ENCODE results near the gene SFT2D1. TPM values are rescaled to one million over a fixed set of nuclear protein-coding genes. Genes with fewer than 3 reads are reported as not detected.

SFT2D1 gene
- total RNA-seq, 1 experiment from 2014 or later: 40.2 TPM

DNA sequence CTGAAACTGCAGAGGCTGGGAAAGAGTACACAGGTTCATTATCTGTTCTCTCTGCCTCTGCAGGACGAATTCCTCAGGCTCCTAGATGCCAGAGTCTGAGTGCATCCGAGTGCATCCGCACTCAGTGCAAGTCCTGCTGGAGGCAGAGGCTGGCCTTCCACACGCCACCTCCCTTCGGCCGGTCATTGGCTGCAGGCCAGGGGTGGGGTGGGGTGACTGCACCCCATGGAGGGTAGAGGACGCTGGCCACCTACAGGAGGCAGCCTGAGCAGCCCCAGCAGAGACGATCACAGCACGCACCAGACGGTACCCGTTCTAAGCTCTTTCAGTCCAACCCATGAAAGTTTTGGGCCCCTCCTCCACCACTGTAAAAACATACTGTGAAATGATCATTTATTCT is 11.7 kb downstream of the SFT2D1 start:
- no peaks in the 10 kb centered on the region for H3K9me3 Mint-ChIP-seq
- H4K91ac ChIP-seq (ENCODE audit: insufficient read length, low read depth, low read length): no peak overlapping the region
- no peak overlapping the region for H3K9ac ChIP-seq (ENCODE audit: extremely low read depth, insufficient read length, low read length)
- no peak overlapping the region for H3K23ac ChIP-seq (ENCODE audit: insufficient read length, low read depth, low read length)
- H2BK20ac ChIP-seq (ENCODE audit: low read depth, low read length, poor library complexity, severe bottlenecking): no peak overlapping the region
- no peaks in the 10 kb centered on the region for H3K27me3 Mint-ChIP-seq (ENCODE audit: low read depth)
- peaks cover 22 to 37% (median 32%) of the 10 kb centered on the region in 3 experiments; a peak in 6 of 7 replicates for H3K36me3 Mint-ChIP-seq (ENCODE audit: insufficient read depth in 1 of 3, low read depth in 3 of 3)
- H3K56ac ChIP-seq (ENCODE audit: insufficient read length, low read depth, low read length): no peak overlapping the region
- no peak overlapping the region for H2BK12ac ChIP-seq (ENCODE audit: insufficient read length, low read depth, low read length)
- TF ChIP-seq, protein P1, sequence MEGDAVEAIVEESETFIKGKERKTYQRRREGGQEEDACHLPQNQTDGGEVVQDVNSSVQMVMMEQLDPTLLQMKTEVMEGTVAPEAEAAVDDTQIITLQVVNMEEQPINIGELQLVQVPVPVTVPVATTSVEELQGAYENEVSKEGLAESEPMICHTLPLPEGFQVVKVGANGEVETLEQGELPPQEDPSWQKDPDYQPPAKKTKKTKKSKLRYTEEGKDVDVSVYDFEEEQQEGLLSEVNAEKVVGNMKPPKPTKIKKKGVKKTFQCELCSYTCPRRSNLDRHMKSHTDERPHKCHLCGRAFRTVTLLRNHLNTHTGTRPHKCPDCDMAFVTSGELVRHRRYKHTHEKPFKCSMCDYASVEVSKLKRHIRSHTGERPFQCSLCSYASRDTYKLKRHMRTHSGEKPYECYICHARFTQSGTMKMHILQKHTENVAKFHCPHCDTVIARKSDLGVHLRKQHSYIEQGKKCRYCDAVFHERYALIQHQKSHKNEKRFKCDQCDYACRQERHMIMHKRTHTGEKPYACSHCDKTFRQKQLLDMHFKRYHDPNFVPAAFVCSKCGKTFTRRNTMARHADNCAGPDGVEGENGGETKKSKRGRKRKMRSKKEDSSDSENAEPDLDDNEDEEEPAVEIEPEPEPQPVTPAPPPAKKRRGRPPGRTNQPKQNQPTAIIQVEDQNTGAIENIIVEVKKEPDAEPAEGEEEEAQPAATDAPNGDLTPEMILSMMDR (conservative IDR thresholded peaks at IDR 0.05): peak; percentile 61
- H3K9me3 ChIP-seq (ENCODE audit: control insufficient read depth, low read depth, low read length): no peaks in the 10 kb centered on the region
- H3K4ac ChIP-seq (ENCODE audit: low read depth, low read length): no peak overlapping the region
- no peak overlapping the region for H4K5ac ChIP-seq (ENCODE audit: insufficient read length, low read depth, low read length)
- no peak overlapping the region for H3K18ac ChIP-seq (ENCODE audit: insufficient read length, low read depth, low read length)
- no peaks in the 10 kb centered on the region for H3K27me3 ChIP-seq (ENCODE audit: insufficient read depth, low read length)
- H3K79me2 ChIP-seq (ENCODE audit: insufficient read depth, low read length): peaks cover 27% of the 10 kb centered on the region; the same call in 1 of the 2 replicates
- no peak overlapping the region; a peak in 2 of 7 replicates for H3K27ac Mint-ChIP-seq
- WGBS (ENCODE audit: extremely low coverage, insufficient read length, low lambda C conversion rate): no CpG with 5 or more reads among the region's 11 CpGs
- peak; percentile 97 for DNase-seq
- H3T11ph ChIP-seq (ENCODE audit: low read length): no peak overlapping the region
- peaks cover 7% of the 10 kb centered on the region for H3K79me1 ChIP-seq (ENCODE audit: insufficient read depth, low read depth, low read length, poor library complexity, severe bottlenecking)
- H2BK5ac ChIP-seq (ENCODE audit: insufficient read length, low read length): no peak overlapping the region
- peak overlapping the region in 1 of 2 experiments; percentile 51; a peak in 2 of 5 replicates for H3K4me3 Mint-ChIP-seq
- H3K4me1 ChIP-seq (ENCODE audit: insufficient read depth, low read length): no peaks in the 10 kb centered on the region
- no peak overlapping the region for H3K27ac ChIP-seq (ENCODE audit: insufficient read length, low read depth, low read length)
- no peak overlapping the region for H2BK120ac ChIP-seq (ENCODE audit: low read depth, low read length, poor library complexity, severe bottlenecking)
- H3K4me1 Mint-ChIP-seq: peaks cover 24 to 28% of the 10 kb centered on the region in 2 experiments
- peak overlapping the region; percentile 5 for H3K4me2 ChIP-seq (ENCODE audit: insufficient read depth, insufficient read length, low read length)
- no peak overlapping the region for H2BK15ac ChIP-seq (ENCODE audit: low read depth, low read length)
- no peaks in the 10 kb centered on the region for H3K23me2 ChIP-seq (ENCODE audit: insufficient read length, low read depth, low read length, poor library complexity, severe bottlenecking)
- no peaks in the 10 kb centered on the region for H4K20me1 ChIP-seq (ENCODE audit: control insufficient read depth, insufficient read depth, insufficient read length)
- H2AFZ ChIP-seq (ENCODE audit: low read length): no peak overlapping the region
- no peak overlapping the region for H3K14ac ChIP-seq (ENCODE audit: insufficient read depth, low read length)
- H4K8ac ChIP-seq (replicated peaks; ENCODE audit: insufficient read length, low read depth, low read length): no peak overlapping the region
- no peak overlapping the region for H2AK5ac ChIP-seq (ENCODE audit: insufficient read length, low read length)
